ENCODE measurements around the gene GFPT2.

GRCh38 chr5:180379355-180380070 is 26.4 kb upstream of the GFPT2 start:
- TF ChIP-seq CTCF (IDR thresholded peaks at IDR 0.05): no peak
- no peak for TF ChIP-seq POLR2A (IDR thresholded peaks at IDR 0.05)
